Panc1 (cell line): ENCODE data around the gene HEMK1. TPM values are rescaled to one million over a fixed set of nuclear protein-coding genes. Genes with fewer than 3 reads are reported as not detected.
A peak's percentile ranks its signal among the peaks of the same experiment; 100 is the strongest.

Experiments used
- ATAC-seq: fragments of 200-7000 bp; cut with Tn5 transposase; 2 replicates; pipeline ENCODE4 v1.9.1; 2020; ENCODE audit warnings: mild to moderate bottlenecking, moderate library complexity
- BruUV-seq: library from RNA; stranded (reverse); fragments of 400-500 nt; replicated peaks from 2 replicates; lab custom pipeline; 2021; lab: Mats Ljungman, UMichigan
- CTCF ChIA-PET: fragments of 300-600 bp; sonication (Branson Sonifier 250); formaldehyde crosslinking; loops from one replicate; lab custom pipeline; 2022; ENCODE audit warnings: antibody characterized with exemption; lab: Charles Lee
- POLR2A ChIA-PET: fragments of 300-600 bp; sonication (Branson Sonifier 250); formaldehyde crosslinking; loops from one replicate; lab custom pipeline; 2022; ENCODE audit warnings: antibody characterized with exemption; lab: Charles Lee
- DNase-seq: peaks from one replicate; pipeline ENCODE4 v3.0.0-alpha.2; 2010; ENCODE audit warnings: low read depth, low spot score
- H3K27ac ChIP-seq: 2 replicates; pipeline ENCODE4 v1.5.1; 2011; ENCODE audit warnings: mild to moderate bottlenecking, low read length, inconsistent platforms
- H3K27me3 ChIP-seq: fragments of 200-500 bp; sonication (Bioruptor generic); 2 replicates; pipeline ENCODE4 v1.6.0; 2014; ENCODE audit warnings: low read length, inconsistent platforms; ENCODE audit not compliant: control insufficient read depth, insufficient read depth
- H3K36me3 ChIP-seq: fragments of 200-500 bp; sonication (Bioruptor generic); 2 replicates; pipeline ENCODE4 v1.5.1; 2014; ENCODE audit warnings: inconsistent platforms, mild to moderate bottlenecking, low read length, moderate library complexity; ENCODE audit not compliant: control insufficient read depth, insufficient read depth
- H3K4me1 ChIP-seq: 2 replicates; pipeline ENCODE4 v1.5.1; 2011; ENCODE audit warnings: inconsistent platforms, mild to moderate bottlenecking, low read length, moderate library complexity; ENCODE audit not compliant: control insufficient read depth, insufficient read depth
- H3K4me3 ChIP-seq, 2 experiments: 2 replicates each; pipeline ENCODE4 v1.5.1; 2011 to 2012; ENCODE audit warnings: low read depth in 2 of 2, low read length in 2 of 2, mild to moderate bottlenecking in 2 of 2, inconsistent platforms in 1 of 2, moderate library complexity in 1 of 2
- H3K9me3 ChIP-seq: fragments of 200-500 bp; sonication (Bioruptor generic); 2 replicates; pipeline ENCODE4 v1.5.1; 2014; ENCODE audit warnings: low read depth, mild to moderate bottlenecking, inconsistent platforms, low read length, moderate library complexity; ENCODE audit not compliant: control insufficient read depth, insufficient read depth
- CTCF ChIP-seq: fragments of 450-650 bp; IDR thresholded peaks from 2 replicates; pipeline ENCODE4 v1.5.1; 2017; ENCODE audit warnings: mild to moderate bottlenecking
- POLR2AphosphoS5 ChIP-seq: IDR thresholded peaks from 2 replicates; pipeline ENCODE4 v1.6.1; 2012; ENCODE audit warnings: mild to moderate bottlenecking, low read depth, low read length, moderate library complexity
- REST ChIP-seq, 2 experiments: IDR thresholded peaks; 2 replicates each; pipeline ENCODE4 v1.6.1; 2011 to 2012; ENCODE audit warnings: low read depth in 2 of 2, control low read depth in 1 of 2, low read length in 1 of 2, mild to moderate bottlenecking in 1 of 2, moderate library complexity in 1 of 2; ENCODE audit not compliant: insufficient read depth in 1 of 2
- SIN3A ChIP-seq: IDR thresholded peaks from 2 replicates; pipeline ENCODE4 v1.6.1; 2012; ENCODE audit warnings: low read depth, mild to moderate bottlenecking, low read length, moderate library complexity, borderline replicate concordance; ENCODE audit not compliant: insufficient read depth
- TCF7L2 ChIP-seq: IDR thresholded peaks from 2 replicates; pipeline ENCODE4 v1.6.1; 2011; ENCODE audit warnings: mild to moderate bottlenecking, low read depth, low read length, inconsistent platforms
- in situ Hi-C: cut with HindIII; loops from 2 replicates; pipeline ENCODE4 v1.10.0; 2016; ENCODE audit warnings: low sequenced_read_pairs, low pct_unique_long_range_greater_than_20kb
- intact Hi-C: fragments of 100-400 bp; cut with micrococcal nuclease; formaldehyde crosslinking; loops from one replicate; pipeline ENCODE4 v1.10.0; 2022; ENCODE audit not compliant: unreplicated experiment
- total RNA-seq: library from RNA; stranded (reverse); gene quantifications from one replicate; pipeline ENCODE4 v1.2.1, GENCODE V29; 2021; ENCODE audit not compliant: unreplicated experiment

The HEMK1 gene
- total RNA-seq, 1 experiment from 2014 or later = 12.1 TPM

GRCh38 chr3:50639055-50639494 is 69.8 kb downstream of the HEMK1 start:
- H3K36me3 ChIP-seq = no peaks in the 10 kb centered on the region
- H3K4me1 ChIP-seq = no peaks in the 10 kb centered on the region
- no peaks in the 10 kb centered on the region for H3K27me3 ChIP-seq
- in situ Hi-C loops (no loop called here), intact Hi-C loops (no loop called here)
- ATAC-seq (peak; percentile 48; the same call in 1 of the 2 replicates), DNase-seq (no peak)
- TF ChIP-seq SIN3A (no peak), POLR2AphosphoS5 (no peak), TCF7L2 (no peak), REST (IDR thresholded peaks at IDR 0.05; ENCODE audit: insufficient read depth in 1 of 2, low read depth in 2 of 2, low read length in 1 of 2) (no peak), CTCF (no peak)
- no peaks in the 10 kb centered on the region for H3K9me3 ChIP-seq
- H3K4me3 ChIP-seq = no peak overlapping the region
- POLR2A ChIA-PET = no interaction called here
- CTCF ChIA-PET = no interaction called here
- no TSS peak for BruUV-seq
- no peak overlapping the region for H3K27ac ChIP-seq

- ChIA-PET CTCF (no interaction called here), POLR2A (no interaction called here)
- Histone ChIP-seq H3K27me3 (no peaks in the 10 kb centered on the region), H3K4me1 (no peaks in the 10 kb centered on the region), H3K27ac (no peak overlapping the region), H3K4me3 (no peak overlapping the region), H3K9me3 (no peaks in the 10 kb centered on the region), H3K36me3 (no peaks in the 10 kb centered on the region)
- TF ChIP-seq REST (IDR thresholded peaks at IDR 0.05; ENCODE audit: insufficient read depth in 1 of 2, low read depth in 2 of 2, low read length in 1 of 2) (no peak), TCF7L2 (no peak), POLR2AphosphoS5 (no peak), SIN3A (no peak), CTCF (no peak)
- no peak for DNase-seq
- no peak for ATAC-seq
- BruUV-seq = no TSS peak
- in situ Hi-C loops (no loop called here), intact Hi-C loops (no loop called here)
These were observed 73.1 kb downstream of the HEMK1 start for GRCh38 chr3:50642382-50642781.
